Measurements from ENCODE around the gene IQGAP2. TPM values are rescaled to one million over a fixed set of nuclear protein-coding genes. Genes with fewer than 3 reads are reported as not detected.
"Not testable (repeated sequence)": the region's sequence is repeated elsewhere in the genome, so short reads cannot be mapped to it uniquely, and the experiment has no call there.

Gene IQGAP2
- polyA plus RNA-seq, 3 donors, result 55.1 to 76.6 (median 60.8) TPM

DNA sequence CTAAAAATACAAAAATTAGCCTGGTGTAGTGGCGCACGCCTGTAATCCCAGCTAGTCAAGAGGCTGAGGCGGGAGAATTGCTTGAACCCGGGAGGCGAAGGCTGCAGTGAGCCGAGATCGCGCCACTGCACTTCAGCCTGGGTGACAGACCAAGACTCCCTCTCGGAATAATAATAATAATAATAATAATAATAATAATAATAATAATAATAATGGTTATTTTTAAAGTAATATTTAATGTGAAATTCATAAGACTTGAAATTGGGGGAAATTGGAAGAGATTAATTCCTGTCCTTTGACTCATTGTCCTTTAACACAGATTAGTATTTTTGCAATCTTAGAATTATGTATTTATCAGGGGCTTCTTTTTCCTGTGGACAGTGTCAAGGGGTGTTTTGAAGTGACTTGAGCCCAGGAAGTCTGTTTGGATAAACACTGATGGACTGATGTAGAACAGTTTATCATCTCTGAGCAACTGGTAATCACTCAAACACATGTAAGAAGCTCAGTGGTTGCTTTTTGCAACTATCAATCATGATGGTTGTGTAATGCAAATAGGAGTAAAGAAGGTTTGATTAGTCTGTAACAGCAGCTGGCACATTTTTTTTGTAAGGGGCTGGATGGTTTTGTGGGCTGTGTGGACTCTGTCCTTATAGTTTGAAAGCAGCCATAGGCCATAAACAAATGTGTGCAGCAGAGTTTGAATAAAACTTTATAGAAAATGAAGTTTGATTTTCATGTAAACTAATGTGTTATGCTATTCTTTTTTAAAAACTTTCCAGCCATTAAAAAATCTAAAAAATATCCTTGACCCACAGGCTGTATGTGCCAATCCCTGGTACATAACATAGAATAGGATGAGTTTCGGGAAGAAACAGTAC is 126.6 kb downstream of the IQGAP2 start:
- no peak for DNase-seq

GRCh38 chr5:76532052-76532451 is 129.0 kb downstream of the IQGAP2 start:
- DNase-seq, result no peak

- no peak for DNase-seq
Measured at GRCh38 chr5:76532973-76533372, 129.9 kb downstream of the IQGAP2 start.

DNA sequence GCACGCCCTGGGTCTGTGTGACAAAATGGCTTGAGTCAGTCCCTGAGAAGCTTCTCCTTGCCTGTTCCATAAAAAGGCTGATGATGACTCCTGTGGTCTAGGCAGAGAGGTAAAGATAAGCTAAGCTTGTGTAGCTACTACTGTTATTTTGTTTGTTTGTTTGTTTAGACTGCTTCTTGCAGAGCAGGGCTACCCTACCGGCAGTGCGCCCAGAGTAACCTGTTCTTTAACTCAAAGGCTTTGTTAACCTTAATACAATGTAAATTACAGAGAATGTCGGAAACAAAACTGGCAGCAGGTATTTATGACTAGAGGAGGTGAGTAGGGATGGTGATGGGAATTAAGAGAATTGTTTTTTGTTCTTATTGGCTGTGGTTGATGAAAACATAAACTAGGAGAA is 132.5 kb downstream of the IQGAP2 start:
- no peak for DNase-seq

DNA sequence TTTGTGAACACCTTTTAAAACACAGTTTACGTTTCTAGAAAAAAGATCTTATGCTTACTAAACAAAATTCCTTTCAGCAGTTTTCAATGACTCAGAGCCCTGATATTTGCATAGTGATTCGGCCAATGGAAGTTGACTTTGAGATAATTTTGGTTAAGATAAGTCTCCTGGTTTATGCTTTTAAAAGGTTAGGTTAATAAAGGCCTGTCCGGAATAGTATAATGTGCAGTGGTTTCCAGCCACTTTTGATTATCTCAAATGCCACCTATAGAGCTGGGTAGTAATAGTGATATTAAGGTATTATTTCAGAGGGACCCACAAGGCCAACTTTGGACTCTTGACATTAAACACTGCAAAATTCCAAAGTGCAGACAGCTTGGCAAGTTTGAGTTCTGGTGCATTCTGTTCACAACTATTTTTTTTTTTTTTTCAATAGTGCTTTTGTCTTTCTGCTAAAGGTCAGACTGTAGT is 134.0 kb downstream of the IQGAP2 start:
- DNase-seq, result no peak

DNA sequence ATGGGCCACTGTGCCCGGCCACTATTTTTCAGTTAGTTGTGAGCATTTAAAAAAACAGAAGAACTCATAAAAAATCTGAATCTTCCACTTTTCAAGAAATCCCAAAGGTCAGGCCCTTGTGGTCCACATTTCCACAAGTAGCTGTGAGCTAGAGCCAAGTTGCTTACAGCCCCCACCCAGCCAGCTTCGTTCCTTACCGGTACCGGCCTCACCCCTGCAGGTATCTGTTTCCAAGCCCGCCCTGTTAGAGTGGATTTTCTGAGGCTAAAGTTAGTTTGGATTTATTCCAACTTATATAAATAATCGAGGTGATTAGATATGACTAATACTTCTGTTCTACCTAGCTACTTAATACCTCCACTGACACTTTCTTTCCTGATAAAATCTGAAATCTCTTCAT is 139.2 kb downstream of the IQGAP2 start:
- DNase-seq, result no peak

DNA sequence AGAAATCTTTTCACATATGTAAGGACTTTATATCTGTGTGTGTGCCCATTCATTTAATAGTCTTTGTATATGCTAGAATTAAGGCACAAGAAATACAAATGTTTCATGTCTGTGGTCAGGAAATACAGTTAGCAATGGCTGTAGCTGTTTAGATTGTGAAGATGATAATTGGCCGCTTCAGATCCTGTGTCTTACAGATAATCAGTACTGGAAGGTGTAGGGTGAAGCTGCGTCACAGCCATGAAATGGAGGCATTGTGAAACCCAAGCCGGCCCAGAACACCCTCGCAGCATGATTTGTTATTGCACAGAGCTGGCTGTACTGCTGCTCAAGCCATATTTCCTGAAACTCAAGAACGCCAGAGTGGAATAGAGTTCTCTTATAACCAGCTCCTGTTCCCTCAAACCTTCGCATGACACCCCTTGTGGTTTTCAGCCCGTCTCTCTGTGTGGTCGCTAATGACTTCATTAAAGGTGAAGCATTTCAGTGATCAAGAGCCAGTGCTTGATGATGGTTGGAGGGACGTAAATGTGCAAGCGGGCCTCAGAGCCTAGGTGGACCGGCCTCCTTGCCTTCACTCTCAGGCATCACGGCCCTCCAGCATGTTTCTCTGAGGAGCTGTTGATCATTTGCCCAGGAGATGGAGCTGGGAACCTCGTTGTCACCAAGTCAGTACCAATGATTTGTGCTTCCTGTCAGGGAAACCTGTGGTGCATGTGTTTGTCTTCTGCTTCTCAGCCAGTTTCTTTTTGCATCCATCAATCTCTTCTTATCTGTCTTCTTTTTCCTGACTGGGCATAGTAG is 140.0 kb downstream of the IQGAP2 start:
- peak; percentile 38 for DNase-seq

- DNase-seq, result peak; percentile 64
Measured at GRCh38 chr5:76544268-76544926, 141.3 kb downstream of the IQGAP2 start.

GRCh38 chr5:76545184-76545583 is 142.1 kb downstream of the IQGAP2 start:
- DNase-seq, result no peak

DNA sequence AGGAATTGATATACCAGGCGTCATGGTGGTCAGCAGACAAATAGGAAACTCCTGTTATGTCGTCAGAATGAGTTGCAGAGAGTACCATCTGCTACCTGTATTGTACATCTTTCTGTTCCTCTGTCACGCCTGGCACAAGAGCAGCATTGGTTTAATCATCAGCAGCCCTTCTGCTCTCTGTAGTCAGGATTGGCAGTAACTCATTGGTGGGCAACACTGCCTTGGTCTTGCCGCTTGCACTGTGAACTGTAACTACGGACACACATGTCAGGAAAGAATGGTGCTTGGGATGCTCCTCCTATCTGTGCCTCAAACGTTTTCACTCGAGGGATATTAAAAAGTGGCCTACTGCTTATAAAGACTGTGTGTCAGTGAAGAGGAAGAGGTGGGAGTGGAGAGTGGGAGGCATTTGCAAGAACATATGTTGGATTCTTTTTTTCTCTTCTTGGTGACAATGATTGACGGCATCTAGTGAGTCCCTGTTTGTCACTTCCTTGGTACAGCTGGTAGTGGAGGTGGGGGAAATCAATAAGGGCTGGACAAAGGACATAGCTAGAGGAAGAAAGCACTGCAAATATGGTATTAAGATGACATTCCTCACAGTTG is 143.5 kb downstream of the IQGAP2 start:
- DNase-seq, result no peak

- DNase-seq, result no peak
Measured at GRCh38 chr5:76547242-76547890, 144.3 kb downstream of the IQGAP2 start.

DNA sequence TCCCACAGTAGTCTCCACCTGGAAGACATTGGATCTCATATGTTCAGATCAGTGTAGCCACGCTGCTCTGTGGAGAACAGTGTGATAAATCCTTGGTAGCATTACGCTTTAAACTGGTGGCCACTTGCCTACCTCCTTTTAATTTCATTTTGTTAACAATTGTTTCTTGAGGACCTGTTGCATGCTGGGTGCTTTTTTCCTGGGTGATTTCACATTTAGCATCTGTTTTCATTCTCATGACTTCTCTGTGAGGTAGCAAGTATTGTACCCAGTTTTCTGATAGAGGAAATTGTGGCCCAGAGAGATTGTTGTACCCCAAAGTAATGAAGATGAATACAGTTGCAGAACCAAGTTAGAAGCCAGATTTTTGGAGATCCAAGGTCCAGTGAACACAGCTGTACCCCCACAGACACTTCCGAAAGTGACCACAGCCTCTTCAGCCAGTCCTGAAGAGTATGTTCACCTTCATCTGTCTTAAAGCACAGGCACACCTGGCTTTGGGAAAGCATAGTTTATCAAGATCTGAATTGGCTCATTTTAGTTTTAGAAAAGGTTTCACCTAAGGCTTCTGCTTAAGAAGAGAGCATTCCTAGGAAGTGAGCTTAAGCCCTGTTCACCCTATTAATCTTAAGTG is 144.9 kb downstream of the IQGAP2 start:
- no peak for DNase-seq

- no peak for DNase-seq
Measured at GRCh38 chr5:76548525-76549229, 145.6 kb downstream of the IQGAP2 start.

DNA sequence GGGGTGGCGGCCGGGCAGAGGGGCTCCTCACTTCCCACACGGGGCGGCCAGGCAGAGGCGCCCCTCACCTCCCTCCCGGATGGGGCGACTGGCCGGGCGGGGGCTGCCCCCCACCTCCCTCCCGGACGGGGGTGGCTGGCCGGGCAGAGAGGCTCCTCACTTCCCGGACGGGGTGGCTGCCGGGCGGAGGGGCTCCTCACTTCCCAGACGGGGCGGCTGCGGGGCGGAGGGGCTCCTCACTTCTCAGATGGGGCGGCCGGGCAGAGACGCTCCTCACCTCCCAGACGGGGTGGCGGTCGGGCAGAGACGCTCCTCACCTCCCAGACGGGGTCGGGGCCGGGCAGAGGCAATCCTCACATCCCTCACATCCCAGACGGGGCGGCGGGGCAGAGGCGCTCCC is 147.8 kb downstream of the IQGAP2 start:
- not testable (repeated sequence) for DNase-seq

DNA sequence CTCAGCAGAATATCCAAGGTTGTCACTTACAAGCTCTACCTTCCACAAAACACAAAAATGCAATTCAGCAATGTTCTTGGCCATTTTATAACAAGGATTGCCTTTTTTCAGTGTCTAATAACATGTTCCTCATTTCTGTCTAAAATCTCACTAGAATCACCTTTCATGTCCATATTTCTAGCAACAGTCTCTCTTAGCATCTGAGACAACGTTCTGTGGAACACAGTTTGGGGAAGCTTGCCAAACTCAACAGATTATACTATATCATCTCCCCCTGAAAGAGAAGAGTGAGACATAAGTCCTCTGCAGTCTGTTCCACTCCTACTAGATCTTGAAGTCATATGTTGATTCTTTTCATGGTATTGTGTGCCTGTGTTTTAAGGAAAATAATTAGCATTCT is 149.5 kb downstream of the IQGAP2 start:
- no peak for DNase-seq

DNA sequence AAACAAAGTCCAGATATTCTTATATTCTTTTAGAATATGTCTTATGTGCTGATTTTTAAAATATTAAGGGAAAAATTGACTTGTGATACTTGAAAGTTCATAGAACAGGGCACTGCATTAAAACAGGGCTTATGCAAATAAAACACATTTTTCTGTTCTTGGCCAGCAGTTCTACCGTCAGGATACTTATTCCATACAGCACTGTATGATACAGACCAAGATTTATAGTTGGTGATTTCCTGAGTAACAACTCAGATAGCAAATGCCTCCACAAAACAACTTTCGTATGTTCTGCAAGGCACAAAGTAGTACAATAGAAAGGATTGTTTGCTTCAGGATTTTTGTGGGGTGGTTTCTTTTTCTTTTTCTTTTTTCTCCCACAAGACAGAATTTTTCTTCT is 150.2 kb downstream of the IQGAP2 start:
- peak; percentile 33 for DNase-seq

- DNase-seq, result no peak
Measured at GRCh38 chr5:76555114-76555513, 152.0 kb downstream of the IQGAP2 start.

GRCh38 chr5:76555717-76556116 is 152.6 kb downstream of the IQGAP2 start:
- no peak for DNase-seq

DNA sequence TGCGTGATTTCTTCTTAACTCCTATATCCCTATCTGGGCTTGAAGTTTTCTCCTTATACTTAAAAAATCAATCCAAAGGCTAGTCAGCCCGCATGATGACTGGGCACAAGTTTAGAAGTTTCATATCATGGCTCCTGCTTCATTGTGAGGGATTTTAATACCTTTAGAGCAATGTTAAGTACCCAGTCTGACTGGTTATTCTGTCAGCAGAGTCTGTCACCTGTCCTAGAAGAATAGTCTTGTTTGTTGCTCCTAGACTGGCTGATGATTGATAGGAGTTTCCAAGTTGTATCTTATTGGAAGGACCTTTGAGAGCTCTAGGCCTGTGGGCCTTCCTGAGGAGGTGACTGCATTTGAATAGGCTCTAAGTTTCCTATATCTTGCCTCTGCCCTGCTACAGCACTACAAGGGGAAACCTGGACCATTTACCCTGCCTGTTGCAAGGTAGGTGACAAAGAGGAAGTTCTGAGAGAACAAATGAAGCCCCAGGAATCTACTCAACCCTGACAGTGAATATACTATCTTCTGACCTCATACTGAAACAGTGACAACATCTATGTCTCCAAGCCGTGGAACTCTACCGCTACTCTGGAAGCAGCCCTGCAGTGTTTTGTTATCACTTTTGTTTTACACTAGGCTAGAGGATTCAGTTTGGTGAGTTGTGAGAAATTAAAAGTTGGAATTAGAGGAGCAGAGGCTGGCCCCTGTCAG is 153.6 kb downstream of the IQGAP2 start:
- DNase-seq, result no peak
